Middle frontal gyrus (tissue), 1 donor: ENCODE measurements around the gene MAPKAPK3.
A peak's percentile ranks its signal among the peaks of the same experiment; 100 is the strongest.

ENCODE experiments used
- DNase-seq: peaks from one replicate; pipeline ENCODE4 v3.0.0-alpha.2; 2015; ENCODE audit warnings: low spot score; ENCODE audit errors: extremely low spot score

Gene MAPKAPK3

DNA sequence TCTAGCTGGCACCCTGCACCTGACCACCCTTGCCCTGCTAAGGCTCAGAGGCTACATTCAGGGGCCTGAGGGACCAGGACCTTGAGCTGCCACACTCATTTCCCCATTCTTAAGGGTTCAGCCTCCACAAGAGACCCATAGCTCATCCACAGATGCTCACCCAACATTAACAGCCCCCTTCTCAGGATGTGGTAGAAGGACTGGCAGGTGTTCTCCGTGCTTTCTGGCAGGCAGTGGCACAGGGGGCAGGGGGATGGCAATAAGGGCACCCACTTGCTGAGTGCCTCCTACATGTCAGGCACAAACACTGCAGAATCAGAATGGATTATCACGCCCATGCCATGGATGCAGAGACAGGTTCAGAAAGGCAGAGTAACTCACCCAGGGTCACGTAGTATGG, 9.4 kb downstream of the MAPKAPK3 start:
- DNase-seq = no peak

DNA sequence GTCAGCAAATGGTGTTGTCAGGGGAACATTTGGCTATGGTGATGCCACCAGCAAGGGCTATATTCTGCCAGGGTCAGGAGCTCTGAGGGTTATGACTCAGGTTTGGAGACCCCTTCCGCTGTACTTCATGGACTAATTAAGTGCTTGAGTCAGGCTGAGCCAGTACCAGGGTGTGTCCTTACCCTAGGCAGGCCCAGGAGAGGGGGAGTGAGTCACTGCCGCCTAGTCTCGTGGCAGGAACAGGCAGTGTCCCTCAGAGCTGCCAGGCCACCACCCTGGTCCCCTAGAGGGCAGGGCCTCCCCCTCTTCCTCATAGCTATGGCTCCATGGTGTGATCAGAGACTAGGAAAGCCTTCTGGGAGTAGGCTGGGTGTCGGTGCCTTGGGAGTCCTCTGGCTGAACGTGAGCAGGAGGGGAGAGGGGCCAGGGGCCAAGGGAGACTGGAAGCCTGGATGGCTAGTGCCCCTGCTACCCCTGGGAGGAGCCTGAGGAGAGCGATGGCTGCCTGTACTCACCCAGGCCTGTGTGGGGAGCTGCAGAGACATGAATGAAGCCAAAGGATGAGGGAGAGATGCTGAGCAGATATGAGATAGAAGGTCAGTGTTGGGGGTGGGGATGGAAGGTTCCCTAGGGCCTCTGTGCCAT, 10.6 kb downstream of the MAPKAPK3 start:
- DNase-seq = no peak

GRCh38 chr3:50628601-50629000, 11.7 kb downstream of the MAPKAPK3 start:
- DNase-seq = no peak

DNA sequence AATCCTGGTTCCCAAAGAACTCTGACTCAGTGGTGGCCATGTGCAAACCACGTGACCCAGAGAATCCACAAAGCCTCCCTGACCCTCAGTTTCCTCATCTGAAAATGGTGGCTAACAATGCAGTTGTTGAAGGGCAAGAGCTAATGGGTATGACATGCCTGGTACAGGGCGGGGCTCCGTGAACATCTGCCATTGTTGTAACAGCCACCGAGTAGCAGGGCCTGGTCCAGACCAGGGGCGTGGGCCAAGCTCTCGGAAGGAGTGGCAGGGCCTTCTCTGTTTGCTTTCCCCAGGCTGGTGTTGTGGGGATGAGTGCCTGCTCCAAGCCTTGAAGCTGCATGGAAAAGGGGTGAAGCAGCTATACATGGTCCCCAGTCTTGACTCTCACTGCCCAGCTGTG, 13.4 kb downstream of the MAPKAPK3 start:
- no peak for DNase-seq

- DNase-seq = no peak
These were observed 13.9 kb downstream of the MAPKAPK3 start for GRCh38 chr3:50630877-50631276.

DNA sequence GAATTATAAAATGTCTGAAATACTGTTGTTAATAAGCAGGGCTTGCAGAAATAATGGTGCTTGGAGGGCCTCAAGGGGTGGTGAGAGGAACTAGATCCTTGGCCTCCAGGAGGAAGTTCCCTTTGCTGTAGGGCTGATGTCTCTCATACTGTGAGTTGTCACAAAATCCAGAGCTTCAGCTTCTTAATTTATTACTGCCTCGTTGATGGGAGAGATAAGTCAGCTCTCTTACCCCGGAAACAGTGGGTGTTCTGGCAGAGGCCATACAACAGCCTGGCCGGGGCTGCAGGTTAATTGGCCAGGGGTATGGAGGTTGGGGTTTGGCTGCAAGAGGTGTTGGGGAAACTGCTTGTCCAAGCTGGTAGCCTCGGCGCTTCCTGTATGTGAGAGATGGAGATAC, 15.5 kb downstream of the MAPKAPK3 start:
- DNase-seq = no peak

GRCh38 chr3:50633230-50633790, 16.4 kb downstream of the MAPKAPK3 start:
- DNase-seq = no peak

GRCh38 chr3:50635066-50635465, 18.1 kb downstream of the MAPKAPK3 start:
- DNase-seq = no peak

GRCh38 chr3:50637011-50637410, 20.1 kb downstream of the MAPKAPK3 start:
- DNase-seq = no peak

- DNase-seq = no peak
These were observed 21.0 kb downstream of the MAPKAPK3 start for GRCh38 chr3:50637945-50638344.

- no peak for DNase-seq
These were observed 22.1 kb downstream of the MAPKAPK3 start for GRCh38 chr3:50639055-50639494.

DNA sequence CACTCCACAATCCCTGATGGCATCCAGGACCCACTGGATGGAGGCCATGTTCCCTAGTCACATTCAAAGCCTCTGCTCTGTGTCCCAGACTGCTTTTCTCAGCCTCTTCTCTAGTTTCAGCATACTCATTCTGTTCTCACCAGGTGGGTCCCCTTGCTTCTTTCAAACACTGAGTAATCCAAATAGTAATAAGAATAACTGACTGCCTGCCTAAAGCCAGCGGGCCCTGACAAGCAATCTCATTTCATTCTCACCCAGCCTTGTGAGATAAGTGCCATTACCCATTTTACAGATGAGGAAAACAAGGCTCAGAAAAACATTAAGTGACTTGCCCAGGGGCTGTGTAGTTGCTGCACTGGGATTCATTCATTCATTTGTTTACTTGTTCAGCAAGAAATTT, 25.4 kb downstream of the MAPKAPK3 start:
- no peak for DNase-seq

DNA sequence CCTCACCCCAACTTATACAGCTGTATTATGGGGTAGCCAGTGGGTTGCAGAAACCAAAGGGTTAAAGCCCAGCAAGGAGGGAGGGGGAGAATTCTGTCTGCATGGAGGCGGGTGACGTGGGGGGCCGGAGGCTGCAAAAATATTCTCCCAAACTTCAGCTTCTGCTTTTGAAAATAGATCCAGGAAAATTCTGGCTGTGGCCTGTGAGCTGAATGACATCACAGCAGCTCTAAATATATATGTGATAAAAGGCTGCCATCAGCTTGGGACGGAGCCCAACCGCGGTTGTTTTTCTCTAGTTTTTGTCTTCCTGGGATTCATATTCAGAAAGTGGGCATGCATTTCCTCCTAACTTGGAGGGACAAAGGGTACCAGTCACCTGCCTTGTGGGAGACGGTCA, 27.6 kb downstream of the MAPKAPK3 start:
- peak; percentile 56 for DNase-seq

- DNase-seq = no peak
These were observed 28.4 kb downstream of the MAPKAPK3 start for GRCh38 chr3:50645378-50645777.

DNA sequence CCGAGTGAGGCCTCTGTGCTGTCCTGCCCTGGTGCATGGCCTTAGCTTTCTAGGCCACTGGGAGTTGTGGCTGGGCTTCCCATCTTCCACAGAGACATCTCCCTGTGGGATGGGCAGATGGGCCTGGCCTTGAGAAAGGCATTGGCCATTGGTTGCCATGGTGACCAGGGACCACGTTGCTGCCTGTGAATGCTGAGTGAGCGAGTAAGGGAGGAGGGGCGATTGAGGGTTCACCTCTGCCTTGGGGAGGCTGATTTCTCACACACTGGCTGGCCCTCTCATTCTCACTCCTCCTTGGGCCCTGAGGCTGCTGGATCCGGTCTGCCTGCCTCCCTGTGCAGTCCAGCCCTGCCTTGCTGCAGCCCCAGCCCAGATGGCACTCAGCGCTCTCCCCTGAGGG, 31.4 kb downstream of the MAPKAPK3 start:
- no peak for DNase-seq

DNA sequence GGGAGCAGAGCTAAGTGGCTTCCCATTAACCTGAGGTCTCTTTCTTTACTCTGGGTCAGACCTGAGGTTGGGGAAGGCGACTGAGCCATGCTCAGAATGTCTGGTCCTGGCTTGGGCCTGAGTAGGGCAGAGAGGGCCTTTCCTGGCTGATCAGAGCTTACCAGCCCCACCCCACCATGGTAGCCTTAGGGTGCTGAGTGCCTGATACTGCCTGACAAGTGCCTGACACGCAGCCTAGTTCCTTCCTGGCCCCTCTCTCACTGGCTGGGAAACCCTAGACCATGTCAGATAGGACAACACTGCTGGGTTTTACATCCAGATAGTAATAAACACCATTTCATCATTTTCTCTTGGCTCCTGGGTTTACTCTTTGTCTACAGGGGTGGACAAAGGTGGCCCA, 32.0 kb downstream of the MAPKAPK3 start:
- no peak for DNase-seq

DNA sequence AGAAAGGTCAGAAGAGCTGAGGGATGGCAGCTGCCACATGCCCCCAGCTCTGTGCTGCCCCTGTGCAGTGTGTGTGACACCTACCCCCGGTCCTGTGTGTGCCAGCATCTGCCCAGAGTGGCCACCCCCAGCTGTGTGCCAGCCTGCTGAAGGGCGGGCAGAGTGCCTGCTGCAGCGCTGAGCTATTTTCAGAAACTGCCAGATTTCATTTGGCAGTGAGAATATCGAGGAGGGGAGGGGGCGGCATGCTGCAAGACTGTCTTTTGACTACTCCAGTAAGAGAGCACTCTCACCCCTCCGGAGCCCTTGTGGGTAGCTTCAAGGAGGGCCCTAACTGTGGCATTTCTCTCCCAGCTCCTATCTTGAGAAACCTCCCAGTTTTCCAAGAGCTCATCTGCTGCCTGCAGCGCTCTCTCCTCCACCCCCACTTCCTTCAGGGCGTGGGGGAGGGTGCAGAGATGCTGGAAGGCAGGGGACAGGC, 32.5 kb downstream of the MAPKAPK3 start:
- peak; percentile 51 for DNase-seq

- DNase-seq = no peak
These were observed 33.1 kb downstream of the MAPKAPK3 start for GRCh38 chr3:50650018-50650417.

DNA sequence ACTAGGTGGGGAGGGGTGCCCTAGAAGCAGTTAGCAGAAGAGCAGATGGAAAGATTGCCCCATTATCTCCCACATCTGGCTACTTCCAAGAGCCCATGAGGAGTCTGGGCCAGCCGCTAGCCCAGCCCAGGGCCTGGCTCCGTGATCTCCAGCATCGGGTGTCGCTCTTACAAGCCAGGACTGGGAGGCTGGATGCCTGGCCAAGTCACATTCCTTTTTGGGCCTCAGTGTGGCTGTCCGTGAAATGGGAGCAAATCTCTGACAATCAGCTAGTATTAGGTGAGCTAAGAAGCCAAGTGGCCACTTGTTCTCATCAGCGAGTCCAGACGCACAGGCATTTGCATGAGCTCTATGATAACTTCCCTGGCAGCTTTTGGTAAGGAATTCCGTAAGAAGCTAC, 34.5 kb downstream of the MAPKAPK3 start:
- no peak for DNase-seq

DNA sequence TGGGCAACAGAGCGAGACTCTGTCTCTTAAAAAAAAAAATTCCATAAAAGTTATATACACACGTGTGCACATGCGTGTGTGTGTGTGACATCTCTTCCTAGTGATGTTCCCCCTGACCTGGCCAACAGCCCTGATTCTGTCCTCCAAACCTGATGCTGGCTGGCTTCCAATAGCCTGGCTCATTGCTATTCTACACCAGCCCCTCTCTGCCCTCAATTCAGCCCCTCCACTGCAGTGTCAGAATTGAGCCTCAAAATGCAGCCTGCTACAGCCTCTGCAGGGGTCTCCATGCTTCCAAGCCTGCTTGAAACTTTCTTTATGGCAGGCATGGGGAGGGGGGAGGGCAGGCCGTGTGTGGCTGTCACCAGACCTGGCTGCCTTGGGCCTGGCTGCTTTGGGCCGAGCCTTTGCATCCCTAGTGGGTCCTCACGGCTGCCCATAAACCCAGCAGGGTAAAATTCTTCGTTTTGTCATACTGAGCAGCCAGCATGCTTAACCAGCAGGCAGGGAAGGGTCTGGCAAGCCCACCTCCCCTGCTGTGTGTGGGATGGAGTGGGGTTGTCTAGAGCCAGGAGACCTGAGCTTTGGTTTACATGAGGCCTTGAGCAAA, 35.1 kb downstream of the MAPKAPK3 start:
- no peak for DNase-seq

- no peak for DNase-seq
These were observed 35.8 kb downstream of the MAPKAPK3 start for GRCh38 chr3:50652709-50653108.

DNA sequence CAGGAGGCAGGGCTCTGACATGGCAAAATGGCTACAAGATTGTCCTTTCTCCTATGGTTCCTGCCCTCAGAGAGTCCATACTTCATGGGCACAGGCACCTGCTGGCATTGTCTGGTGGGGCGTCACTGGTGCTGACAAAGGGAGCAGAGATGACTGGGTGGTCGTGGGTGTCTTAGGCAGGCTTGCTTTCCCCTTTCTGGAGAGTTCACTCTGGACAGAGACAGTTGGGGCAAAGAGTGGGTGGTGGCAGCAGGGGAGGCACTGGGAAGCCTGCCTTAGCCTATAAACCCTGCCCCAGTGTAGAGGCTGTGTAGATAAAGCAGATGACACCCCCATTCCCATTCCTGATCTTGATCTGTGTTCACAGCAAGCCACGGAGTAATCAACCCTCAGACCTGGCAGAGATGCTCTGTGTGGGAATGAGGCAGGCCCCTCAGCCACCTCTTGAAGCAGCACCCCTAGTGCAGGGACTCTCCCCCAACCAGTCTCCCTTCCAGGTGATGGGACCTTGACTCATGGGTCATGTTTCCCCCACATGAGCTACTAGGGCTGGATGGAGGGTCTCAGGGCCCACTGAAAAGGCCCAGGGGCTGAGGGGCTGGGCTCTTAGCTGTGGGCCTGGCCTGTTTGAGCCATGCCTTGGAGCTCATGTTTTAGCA, 37.1 kb downstream of the MAPKAPK3 start:
- DNase-seq = no peak
